GM12874 (cell line): ENCODE results near the gene SEMA4C.

ENCODE experiments used
- TF ChIP-seq, protein P1 (sequence below): IDR thresholded peaks from 2 replicates; pipeline ENCODE4 v1.5.1; 2011; ENCODE audit warnings: low read depth, mild to moderate bottlenecking, control low read depth, low read length, moderate library complexity; ENCODE audit not compliant: insufficient read depth

Gene SEMA4C

DNA sequence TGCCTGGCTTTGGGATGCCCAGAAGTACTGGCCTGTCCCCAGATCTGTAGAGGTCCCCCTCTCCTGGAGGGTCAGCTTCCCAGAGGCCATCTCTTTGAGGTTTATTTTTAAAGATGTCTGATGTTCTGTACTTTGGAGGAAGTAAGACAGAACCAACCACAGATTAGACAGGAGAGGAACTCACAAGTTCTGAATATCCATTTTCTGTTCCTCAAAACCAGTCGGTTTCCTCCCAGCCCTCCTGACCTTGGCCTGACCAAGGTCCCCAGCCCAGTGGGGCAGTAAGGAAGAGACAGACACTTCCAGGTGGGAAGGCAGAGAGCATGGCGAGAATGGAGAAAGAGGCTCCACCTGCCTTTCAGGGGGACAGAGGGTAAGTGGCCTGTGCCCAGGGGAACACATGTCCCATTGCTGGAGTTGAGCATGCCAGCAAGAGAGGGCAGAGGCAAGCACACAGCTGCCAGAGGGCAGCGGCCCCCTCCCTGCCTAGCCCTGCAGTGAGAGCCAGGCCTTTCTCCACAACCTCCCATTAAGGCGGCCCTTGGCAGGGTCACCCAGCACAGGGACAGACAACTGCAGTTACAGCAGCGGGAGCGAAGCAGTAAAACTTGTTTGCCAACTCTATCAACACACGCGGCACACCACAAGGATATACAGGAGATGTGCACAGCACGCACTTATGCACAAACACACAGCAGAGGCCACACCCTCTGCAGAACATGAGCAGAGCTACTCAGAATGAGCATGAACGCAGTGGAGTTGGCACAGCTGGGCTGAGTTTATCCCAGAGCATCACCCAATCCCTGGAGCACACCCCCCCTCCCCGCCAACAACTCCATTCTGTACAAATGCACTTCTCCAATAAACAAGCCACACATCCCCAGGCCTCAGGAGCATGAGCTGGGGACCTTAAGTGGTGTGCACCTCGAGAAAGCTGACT lies 18.5 kb upstream of the SEMA4C start:
- TF ChIP-seq, protein P1, sequence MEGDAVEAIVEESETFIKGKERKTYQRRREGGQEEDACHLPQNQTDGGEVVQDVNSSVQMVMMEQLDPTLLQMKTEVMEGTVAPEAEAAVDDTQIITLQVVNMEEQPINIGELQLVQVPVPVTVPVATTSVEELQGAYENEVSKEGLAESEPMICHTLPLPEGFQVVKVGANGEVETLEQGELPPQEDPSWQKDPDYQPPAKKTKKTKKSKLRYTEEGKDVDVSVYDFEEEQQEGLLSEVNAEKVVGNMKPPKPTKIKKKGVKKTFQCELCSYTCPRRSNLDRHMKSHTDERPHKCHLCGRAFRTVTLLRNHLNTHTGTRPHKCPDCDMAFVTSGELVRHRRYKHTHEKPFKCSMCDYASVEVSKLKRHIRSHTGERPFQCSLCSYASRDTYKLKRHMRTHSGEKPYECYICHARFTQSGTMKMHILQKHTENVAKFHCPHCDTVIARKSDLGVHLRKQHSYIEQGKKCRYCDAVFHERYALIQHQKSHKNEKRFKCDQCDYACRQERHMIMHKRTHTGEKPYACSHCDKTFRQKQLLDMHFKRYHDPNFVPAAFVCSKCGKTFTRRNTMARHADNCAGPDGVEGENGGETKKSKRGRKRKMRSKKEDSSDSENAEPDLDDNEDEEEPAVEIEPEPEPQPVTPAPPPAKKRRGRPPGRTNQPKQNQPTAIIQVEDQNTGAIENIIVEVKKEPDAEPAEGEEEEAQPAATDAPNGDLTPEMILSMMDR: no peak

DNA sequence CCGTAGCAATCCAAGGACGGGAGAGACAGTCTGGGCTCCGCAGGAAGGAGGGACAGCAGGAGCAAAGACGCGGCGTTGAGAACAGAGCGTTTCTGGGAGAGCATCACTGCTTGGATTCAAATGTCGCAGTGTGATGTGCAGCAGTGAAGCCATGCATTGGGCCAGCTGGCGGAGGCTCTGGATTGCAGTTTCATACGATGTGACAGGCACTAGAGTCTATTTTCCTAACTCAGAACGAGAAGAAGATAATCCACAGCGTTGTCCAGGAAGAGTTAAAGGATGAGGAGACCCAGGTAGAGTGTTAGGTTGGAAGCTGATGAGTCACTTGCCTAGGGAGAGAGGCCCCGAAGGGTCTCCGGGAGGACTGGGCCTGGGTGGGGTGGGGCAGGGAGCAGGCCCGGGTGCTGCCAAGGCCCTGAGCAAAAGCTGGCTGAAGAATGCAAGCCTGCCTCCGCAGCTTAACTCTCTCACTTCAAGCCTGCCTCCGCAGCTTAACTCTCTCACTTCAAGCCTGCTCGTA lies 17.7 kb upstream of the SEMA4C start:
- TF ChIP-seq, protein P1: no peak

DNA sequence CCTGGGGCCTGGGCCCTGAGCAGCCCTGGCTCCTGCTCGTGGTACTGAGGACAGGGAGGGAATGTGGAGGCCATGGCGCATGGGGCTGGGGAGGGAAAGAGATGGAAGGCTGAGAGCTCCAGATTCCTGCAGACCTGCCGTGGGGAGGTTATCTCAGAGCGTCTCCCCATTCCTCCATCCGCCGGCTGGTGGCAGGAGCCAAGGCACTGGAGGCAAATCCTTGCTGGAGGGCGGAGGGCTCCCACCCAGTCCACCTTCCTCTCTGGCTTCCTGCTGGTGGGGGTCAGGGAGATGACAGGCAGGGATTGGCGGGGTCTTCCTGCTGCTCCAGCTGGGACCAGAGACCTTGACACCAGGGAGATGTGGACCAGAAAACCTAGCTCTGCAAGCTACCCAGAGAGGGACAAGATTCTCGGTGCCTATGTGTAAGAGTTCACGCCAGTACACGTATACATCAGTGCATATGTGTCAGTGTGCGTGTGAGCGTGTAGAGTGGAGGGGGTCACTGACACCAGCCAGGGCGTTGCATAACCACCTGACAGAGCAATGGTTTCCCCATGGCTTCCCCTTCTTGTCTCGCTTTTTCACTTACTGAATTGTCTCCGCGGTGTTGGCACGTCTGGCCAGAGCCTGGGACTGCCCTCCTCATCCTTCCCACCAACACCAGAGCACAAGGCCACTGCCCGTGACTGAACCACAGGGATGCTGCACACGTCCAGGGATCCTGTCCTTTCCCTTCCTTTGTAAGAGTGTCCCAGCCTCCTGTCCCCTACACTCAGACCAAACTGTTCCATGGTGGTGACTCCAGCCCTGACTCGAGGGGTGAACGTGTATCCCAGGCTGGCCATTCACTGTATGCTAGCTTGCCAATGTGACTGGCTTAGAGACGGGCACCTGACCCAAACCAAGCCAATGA lies 15.8 kb upstream of the SEMA4C start:
- TF ChIP-seq, protein P1: no peak

DNA sequence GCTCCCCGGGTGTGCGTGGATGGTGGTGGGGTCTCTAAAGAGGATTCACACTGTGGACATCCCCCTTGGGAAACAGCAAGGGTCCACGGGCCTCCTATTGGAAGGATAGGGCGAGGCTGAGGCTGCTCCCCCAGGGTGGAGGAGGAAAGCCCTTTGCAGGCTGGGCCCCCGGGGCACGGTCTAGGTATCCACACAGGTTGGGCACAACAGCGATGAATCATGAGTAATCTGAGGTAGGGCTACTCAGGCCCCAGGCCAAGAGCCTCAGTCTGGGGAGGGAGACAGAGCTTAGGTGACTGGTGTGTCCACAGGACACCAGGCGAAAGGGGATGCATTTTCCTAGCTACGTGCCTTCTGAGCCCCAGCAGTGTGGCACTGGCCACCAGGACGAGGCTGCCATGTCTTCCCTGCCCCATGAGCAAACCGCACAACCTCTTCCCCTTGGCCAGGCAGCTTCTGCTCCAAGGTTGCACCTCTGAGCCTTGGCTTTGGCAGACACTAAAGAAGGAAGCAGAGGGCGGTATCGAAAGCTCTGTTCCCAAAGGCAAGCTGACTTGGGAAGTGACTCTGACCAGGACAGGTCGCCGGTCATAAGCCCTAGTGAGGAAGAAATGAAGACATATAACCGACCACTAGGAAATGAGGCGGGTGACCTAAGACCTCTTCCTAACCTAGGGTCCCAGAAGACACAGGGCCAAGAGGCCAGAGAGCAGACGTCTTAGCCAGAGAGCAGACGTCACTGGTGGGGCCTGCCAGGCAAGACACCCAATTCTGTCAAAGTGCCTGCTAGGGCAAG lies 14.6 kb upstream of the SEMA4C start:
- TF ChIP-seq, protein P1: no peak

DNA sequence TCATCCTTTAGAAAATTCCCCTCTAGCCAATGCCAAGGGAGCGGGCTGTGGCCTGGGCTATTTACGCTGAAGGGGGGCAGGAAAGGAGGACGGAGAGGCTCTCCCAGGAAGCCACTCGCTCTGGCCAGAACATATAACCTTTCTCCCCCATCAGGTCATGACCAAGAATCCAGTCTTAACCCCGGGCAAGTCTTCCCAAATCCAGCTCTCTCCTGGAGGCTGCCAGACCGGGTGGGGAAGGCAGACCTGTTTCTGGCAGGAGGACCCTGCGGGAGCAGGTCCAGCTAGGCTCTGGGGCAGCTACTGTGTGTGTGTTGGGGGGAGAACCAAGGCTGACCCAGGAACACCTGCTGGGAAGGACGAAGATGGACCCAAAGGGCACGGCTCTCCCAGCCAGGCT lies 13.4 kb upstream of the SEMA4C start:
- TF ChIP-seq, protein P1: no peak

DNA sequence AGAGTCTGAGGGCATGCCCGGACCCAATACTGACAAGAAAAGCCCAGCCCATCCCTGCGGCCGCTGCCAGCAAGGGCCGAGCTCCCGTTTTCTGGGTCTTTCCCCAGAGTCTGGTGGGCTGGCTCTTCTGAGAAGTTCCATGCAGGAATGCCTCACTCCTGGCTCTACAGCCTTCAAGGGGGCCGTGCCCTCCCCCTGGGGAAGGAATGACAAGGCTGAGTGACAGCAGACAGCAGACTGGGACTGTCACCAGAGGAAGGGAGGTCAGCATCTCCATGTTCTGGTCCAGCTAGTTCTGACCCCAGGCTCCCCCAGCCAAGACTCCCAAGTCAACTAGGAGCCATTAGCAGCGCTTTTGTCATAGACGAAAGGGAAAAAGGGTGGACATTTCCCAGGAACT lies 13.0 kb upstream of the SEMA4C start:
- TF ChIP-seq, protein P1: no peak
